ENCODE results near the gene RIMS3. TPM values are rescaled to one million over a fixed set of nuclear protein-coding genes. Genes with fewer than 3 reads are reported as not detected.
"Not testable (repeated sequence)": the region's sequence is repeated elsewhere in the genome, so short reads cannot be mapped to it uniquely, and the experiment has no call there.

Gene RIMS3
- total RNA-seq, 4 donors from 2014 or later: 2.5 to 6.6 (median 5.4) TPM

GRCh38 chr1:40633931-40634376, 31.5 kb downstream of the RIMS3 start:
- peak in 1 of 3 donors; percentile 50 for DNase-seq
- no peak for TF ChIP-seq CTCF (IDR thresholded peaks at IDR 0.05)
- TF ChIP-seq POLR2A (IDR thresholded peaks at IDR 0.05): peak in 1 of 2 donors; percentile 1
- Histone ChIP-seq H3K27ac (peak overlapping the region in 1 of 4 donors; percentile 22), H3K36me3 (no peaks in the 10 kb centered on the region), H3K27me3 (no peaks in the 10 kb centered on the region), H3K4me1 (peaks cover 0 to 25% (median 0%) of the 10 kb centered on the region in 4 donors), H3K9me3 (no peaks in the 10 kb centered on the region), H3K4me3 (no peak overlapping the region)

GRCh38 chr1:40633523-40633922, 32.0 kb downstream of the RIMS3 start:
- no peaks in the 10 kb centered on the region for H3K9me3 ChIP-seq
- H3K27me3 ChIP-seq: no peaks in the 10 kb centered on the region
- TF ChIP-seq CTCF (IDR thresholded peaks at IDR 0.05) (no peak), POLR2A (IDR thresholded peaks at IDR 0.05) (no peak)
- peaks cover 0 to 28% (median 0%) of the 10 kb centered on the region in 4 donors for H3K4me1 ChIP-seq
- H3K4me3 ChIP-seq: no peak overlapping the region
- no peak for DNase-seq
- H3K27ac ChIP-seq: peak overlapping the region in 1 of 4 donors; percentile 22
- H3K36me3 ChIP-seq: no peaks in the 10 kb centered on the region

GRCh38 chr1:40630488-40631223, 34.8 kb downstream of the RIMS3 start:
- no peak overlapping the region for H3K27ac ChIP-seq
- TF ChIP-seq CTCF (IDR thresholded peaks at IDR 0.05) (peak in 5 of 6 experiments; percentile 4 to 25 (median 22)), POLR2A (IDR thresholded peaks at IDR 0.05) (no peak)
- H3K4me1 ChIP-seq: peaks cover 0 to 38% (median 0%) of the 10 kb centered on the region in 4 donors
- DNase-seq: peak in 2 of 3 donors; percentile 52 to 53
- no peak overlapping the region for H3K4me3 ChIP-seq
- no peaks in the 10 kb centered on the region for H3K27me3 ChIP-seq
- H3K36me3 ChIP-seq: no peaks in the 10 kb centered on the region
- no peaks in the 10 kb centered on the region for H3K9me3 ChIP-seq

GRCh38 chr1:40629546-40629945, 35.9 kb downstream of the RIMS3 start:
- peak in 1 of 6 experiments; percentile 14 for TF ChIP-seq CTCF (IDR thresholded peaks at IDR 0.05)
- not testable (repeated sequence) for H3K9me3 ChIP-seq, H3K4me3 ChIP-seq, H3K36me3 ChIP-seq, H3K27me3 ChIP-seq
- peak overlapping the region in 1 of 4 donors; percentile 74 for H3K27ac ChIP-seq
- peak in 1 of 3 donors; percentile 69 for DNase-seq
- H3K4me1 ChIP-seq: peaks cover 0 to 38% (median 0%) of the 10 kb centered on the region in 4 donors

GRCh38 chr1:40628903-40629292, 36.6 kb downstream of the RIMS3 start:
- no peak overlapping the region for H3K4me3 ChIP-seq
- H3K36me3 ChIP-seq: no peaks in the 10 kb centered on the region
- H3K9me3 ChIP-seq: no peaks in the 10 kb centered on the region
- peaks cover 0 to 33% (median 0%) of the 10 kb centered on the region in 4 donors for H3K4me1 ChIP-seq
- peak overlapping the region in 2 of 4 donors; percentile 41 to 74 for H3K27ac ChIP-seq
- peak in 1 of 3 donors; percentile 46 for DNase-seq
- H3K27me3 ChIP-seq: no peaks in the 10 kb centered on the region
- no peak for TF ChIP-seq POLR2A (IDR thresholded peaks at IDR 0.05)
- TF ChIP-seq CTCF (IDR thresholded peaks at IDR 0.05): no peak

Measured in Peyer's patch (tissue), 4 donors.